Inflammatory macrophage (primary cell): Measurements from ENCODE around the gene OGA.

Experiments
- DNase-seq, 2 donors: peaks; one replicate each; pipeline ENCODE4 v3.0.0-alpha.2; 2020 to 2022

OGA gene

GRCh38 chr10:101774589-101775272 is 43.5 kb downstream of the OGA start:
- DNase-seq, result no peak

GRCh38 chr10:101773923-101774588 is 44.2 kb downstream of the OGA start:
- DNase-seq, result no peak

- no peak for DNase-seq
Observed at GRCh38 chr10:101772895-101773761, 45.1 kb downstream of the OGA start.

- DNase-seq, result no peak
Observed at GRCh38 chr10:101772017-101772894, 46.0 kb downstream of the OGA start.

GRCh38 chr10:101771380-101771779 is 46.9 kb downstream of the OGA start:
- no peak for DNase-seq

- DNase-seq, result no peak
Observed at GRCh38 chr10:101770331-101771215, 47.7 kb downstream of the OGA start.

- DNase-seq, result no peak
Observed at GRCh38 chr10:101769541-101770180, 48.6 kb downstream of the OGA start.

GRCh38 chr10:101768791-101769170 is 49.5 kb downstream of the OGA start:
- no peak for DNase-seq

GRCh38 chr10:101767966-101768790 is 50.1 kb downstream of the OGA start:
- DNase-seq, result no peak

GRCh38 chr10:101767600-101767945 is 50.7 kb downstream of the OGA start:
- DNase-seq, result no peak

GRCh38 chr10:101766753-101767599 is 51.3 kb downstream of the OGA start:
- DNase-seq, result no peak

GRCh38 chr10:101766306-101766705 is 51.9 kb downstream of the OGA start:
- DNase-seq, result no peak

GRCh38 chr10:101763141-101763846 is 55.0 kb downstream of the OGA start:
- DNase-seq, result no peak

- DNase-seq, result no peak
Observed at GRCh38 chr10:101762736-101763135, 55.5 kb downstream of the OGA start.

GRCh38 chr10:101761226-101761625 is 57.0 kb downstream of the OGA start:
- DNase-seq, result no peak

GRCh38 chr10:101760510-101760909 is 57.7 kb downstream of the OGA start:
- no peak for DNase-seq

- DNase-seq, result no peak
Observed at GRCh38 chr10:101759309-101760247, 58.7 kb downstream of the OGA start.
